Hepatocyte (in vitro differentiated cells): ENCODE results near the gene ITGA7. TPM values are rescaled to one million over a fixed set of nuclear protein-coding genes. Genes with fewer than 3 reads are reported as not detected.

Source experiments
- DNase-seq: peaks from one replicate; pipeline ENCODE4 v3.0.0-alpha.2; 2016; ENCODE audit warnings: low spot score
- H2AFZ ChIP-seq: fragments of 200-600 bp; sonication (generic); 2 replicates; pipeline ENCODE4 v1.6.0; 2016; ENCODE audit warnings: antibody characterized with exemption, mild to moderate bottlenecking
- H3K27ac ChIP-seq: fragments of 200-600 bp; sonication (generic); 2 replicates; pipeline ENCODE4 v1.5.1; 2016; ENCODE audit warnings: mild to moderate bottlenecking
- H3K27me3 ChIP-seq: fragments of 200-600 bp; sonication (generic); 2 replicates; pipeline ENCODE4 v1.6.1; 2016
- H3K36me3 ChIP-seq: fragments of 200-600 bp; sonication (generic); replicated peaks from 2 replicates; pipeline ENCODE4 v1.5.1; 2016; ENCODE audit warnings: low read depth; ENCODE audit not compliant: insufficient read depth
- H3K4me1 ChIP-seq: fragments of 200-600 bp; sonication (generic); 2 replicates; pipeline ENCODE4 v1.5.1; 2016; ENCODE audit warnings: mild to moderate bottlenecking, moderate library complexity; ENCODE audit not compliant: insufficient read depth
- H3K4me2 ChIP-seq: fragments of 200-600 bp; sonication (generic); 2 replicates; pipeline ENCODE4 v1.6.0; 2016
- H3K4me3 ChIP-seq: fragments of 200-600 bp; sonication (generic); 2 replicates; pipeline ENCODE4 v1.5.1; 2016; ENCODE audit warnings: mild to moderate bottlenecking
- H3K79me2 ChIP-seq: fragments of 200-600 bp; sonication (generic); 2 replicates; pipeline ENCODE4 v1.6.0; 2017; ENCODE audit warnings: mild to moderate bottlenecking
- H3K9me2 ChIP-seq: fragments of 200-600 bp; sonication (generic); replicated peaks from 2 replicates; pipeline ENCODE4 v1.6.0; 2017; ENCODE audit warnings: mild to moderate bottlenecking; ENCODE audit not compliant: insufficient read depth
- H3K9me3 ChIP-seq: fragments of 200-600 bp; sonication (generic); 2 replicates; pipeline ENCODE4 v1.5.1; 2016; ENCODE audit warnings: low read depth, mild to moderate bottlenecking
- H4K20me1 ChIP-seq: fragments of 200-600 bp; sonication (generic); 2 replicates; pipeline ENCODE4 v1.6.0; 2016; ENCODE audit warnings: mild to moderate bottlenecking; ENCODE audit not compliant: insufficient read depth, poor library complexity, severe bottlenecking
- CTCF ChIP-seq: fragments of 200-600 bp; sonication (generic); IDR thresholded peaks from 2 replicates; pipeline ENCODE4 v1.5.1; 2016; ENCODE audit warnings: antibody characterized with exemption, mild to moderate bottlenecking; ENCODE audit not compliant: poor library complexity
- EZH2 ChIP-seq: fragments of 200-600 bp; sonication (generic); IDR thresholded peaks from 2 replicates; pipeline ENCODE4 v1.6.1; 2016; ENCODE audit warnings: antibody characterized with exemption, mild to moderate bottlenecking, borderline replicate concordance
- EZH2phosphoT487 ChIP-seq: fragments of 200-600 bp; sonication (generic); IDR thresholded peaks from one replicate; pipeline ENCODE4 v1.6.1; 2018; ENCODE audit warnings: antibody characterized with exemption, mild to moderate bottlenecking, low read depth, moderate library complexity; ENCODE audit not compliant: unreplicated experiment, severe bottlenecking
- WGBS: methylation state at CpG from one replicate; pipeline ENCODE4 v1.1.6; 2016; ENCODE audit warnings: low lambda C conversion rate; ENCODE audit errors: missing lambda C conversion rate; 5-methylcytosine and 5-hydroxymethylcytosine counted together
- polyA plus RNA-seq: library from polyadenylated mRNA; unstranded; fragments of >200 nt; fragmentation: Nextera tagmentation; extraction: Ambion mirVana; gene quantifications from 2 replicates; pipeline ENCODE4 v1.2.1, GENCODE V29; 2016
- total RNA-seq: library from RNA; depleted of rRNA; stranded (reverse); fragments of >200 nt; gene quantifications from 2 replicates; pipeline ENCODE4 v1.2.3, GENCODE V29; 2014

Gene ITGA7
- total and polyA plus RNA-seq, 2 experiments from 2014 or later, result 15.2 to 22.8 TPM

GRCh38 chr12:55706568-55707218, 1.0 kb downstream of the ITGA7 start:
- Histone ChIP-seq H3K27me3 (peaks cover 51% of the 10 kb centered on the region), H3K4me1 (no peaks in the 10 kb centered on the region), H3K36me3 (no peaks in the 10 kb centered on the region), H3K9me3 (no peaks in the 10 kb centered on the region), H3K27ac (no peak overlapping the region), H2AFZ (no peak overlapping the region), H3K9me2 (no peaks in the 10 kb centered on the region), H3K79me2 (no peaks in the 10 kb centered on the region), H3K4me2 (peak overlapping the region; percentile 98), H3K4me3 (no peak overlapping the region), H4K20me1 (no peaks in the 10 kb centered on the region)
- DNase-seq, result no peak
- TF ChIP-seq EZH2, result no peak
- TF ChIP-seq CTCF, result no peak
- TF ChIP-seq EZH2phosphoT487, result no peak
- WGBS, result 67% methylated on average over 2 of the region's 2 CpGs

DNA sequence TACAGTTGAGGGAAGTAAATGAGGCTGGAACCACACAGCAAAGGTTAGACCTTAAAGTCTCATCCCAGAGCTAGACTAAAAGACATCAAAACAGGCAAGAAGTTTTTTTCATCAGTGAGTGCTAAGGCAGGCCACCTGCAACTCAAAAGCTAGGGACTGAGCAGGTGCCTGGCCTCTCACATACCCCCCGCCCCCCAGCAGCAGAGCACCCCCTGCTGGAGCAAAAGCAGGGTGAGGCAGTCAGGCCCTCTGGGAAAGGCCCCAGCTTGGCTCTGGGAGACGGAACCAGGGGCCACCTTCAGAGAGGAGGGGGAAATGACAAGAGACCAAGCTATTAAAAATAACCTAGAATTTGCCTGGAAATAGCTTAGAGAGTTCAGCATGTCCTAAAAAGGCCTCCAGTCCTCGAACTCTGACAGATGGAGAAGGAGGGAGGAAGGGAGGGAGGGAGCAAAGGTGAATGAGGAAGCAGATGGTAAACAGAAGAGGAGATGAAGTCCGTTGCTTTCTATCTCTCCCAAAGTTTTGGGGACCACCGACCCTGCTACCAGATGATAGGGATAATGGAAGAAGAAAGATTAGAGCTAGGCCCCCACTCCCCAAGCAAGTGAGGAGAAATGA, 1.8 kb downstream of the ITGA7 start:
- DNase-seq, result no peak
- no peaks in the 10 kb centered on the region for H3K4me1 ChIP-seq
- H2AFZ ChIP-seq, result no peak overlapping the region
- no peaks in the 10 kb centered on the region for H4K20me1 ChIP-seq
- H3K79me2 ChIP-seq, result no peaks in the 10 kb centered on the region
- WGBS, result 54% methylated on average over 5 of the region's 5 CpGs
- H3K4me2 ChIP-seq, result peak overlapping the region; percentile 98
- H3K36me3 ChIP-seq, result no peaks in the 10 kb centered on the region
- H3K9me2 ChIP-seq, result no peaks in the 10 kb centered on the region
- peaks cover 50% of the 10 kb centered on the region for H3K27me3 ChIP-seq
- no peak overlapping the region for H3K4me3 ChIP-seq
- TF ChIP-seq CTCF, result peak; percentile 29
- no peak for TF ChIP-seq EZH2
- TF ChIP-seq EZH2phosphoT487, result no peak
- H3K27ac ChIP-seq, result no peak overlapping the region
- H3K9me3 ChIP-seq, result no peaks in the 10 kb centered on the region

DNA sequence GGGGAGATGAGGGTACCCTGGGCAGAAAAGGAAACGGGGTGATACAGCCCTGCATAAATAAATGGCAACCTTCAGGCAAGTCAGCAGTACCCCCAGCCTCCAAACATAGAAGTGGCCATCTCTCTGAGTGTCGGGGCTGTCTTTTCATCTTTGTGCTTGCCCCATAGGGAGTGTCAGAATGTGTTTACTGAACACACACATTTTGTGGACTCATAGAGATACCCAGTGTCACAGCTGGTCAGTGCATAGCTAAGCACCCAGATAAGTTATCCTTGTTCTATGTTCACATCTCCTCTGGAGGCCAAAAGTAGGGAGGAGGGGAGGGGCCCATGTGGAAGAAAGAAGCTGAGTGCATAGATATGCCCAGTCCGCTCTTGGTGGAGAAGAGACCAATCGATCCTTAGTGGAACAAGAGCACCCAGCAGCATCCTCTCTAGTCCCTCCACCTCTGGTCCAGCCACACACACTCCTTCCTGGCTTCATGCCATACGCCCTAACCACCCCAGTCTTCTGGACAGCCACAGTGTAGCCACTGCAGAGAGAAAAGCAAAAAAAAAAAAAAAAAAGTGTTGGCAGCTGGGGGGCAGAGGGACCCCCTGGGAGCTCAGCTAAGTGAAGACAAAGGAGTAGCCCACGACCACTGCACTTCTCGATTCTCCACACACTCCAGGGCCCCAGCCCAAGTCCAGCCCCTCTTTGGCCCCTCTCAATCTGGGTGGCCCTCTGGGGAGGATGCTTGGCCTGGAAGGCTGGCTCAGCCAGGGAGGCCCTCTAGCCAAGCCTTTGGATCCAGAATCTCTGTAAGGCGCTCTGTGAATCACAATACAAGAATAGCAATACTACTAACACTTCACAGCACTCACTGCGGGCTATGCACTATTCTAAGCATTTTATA, 2.6 kb downstream of the ITGA7 start:
- Histone ChIP-seq H2AFZ (no peak overlapping the region), H3K27ac (no peak overlapping the region), H3K27me3 (peaks cover 41% of the 10 kb centered on the region), H3K4me3 (no peak overlapping the region), H3K9me2 (no peaks in the 10 kb centered on the region), H3K79me2 (no peaks in the 10 kb centered on the region), H3K4me1 (no peaks in the 10 kb centered on the region), H4K20me1 (no peaks in the 10 kb centered on the region), H3K36me3 (no peaks in the 10 kb centered on the region), H3K4me2 (peak overlapping the region; percentile 98), H3K9me3 (no peaks in the 10 kb centered on the region)
- WGBS, result 67% methylated on average over 8 of the region's 9 CpGs
- no peak for DNase-seq
- TF ChIP-seq EZH2 (no peak), CTCF (no peak), EZH2phosphoT487 (no peak)
